Measurements from ENCODE around the gene SMIM23. TPM values are rescaled to one million over a fixed set of nuclear protein-coding genes. Genes with fewer than 3 reads are reported as not detected.

The SMIM23 gene
- total and polyA plus RNA-seq, 2 donors (not counting 3 experiments of a cell fraction or from before 2014, with no cell fraction given) = not detected

- TF ChIP-seq CTCF (IDR thresholded peaks at IDR 0.05; ENCODE audit: extremely low read depth in 1 of 2, insufficient read depth in 1 of 2, low read depth in 1 of 2, low read length in 2 of 2) (no peak), FOS (IDR thresholded peaks at IDR 0.05; ENCODE audit: borderline replicate concordance, insufficient read depth, low read length) (no peak), POLR2AphosphoS5 (IDR thresholded peaks at IDR 0.05; ENCODE audit: insufficient read depth, low read depth, low read length) (no peak), MAX (IDR thresholded peaks at IDR 0.05; ENCODE audit: insufficient read depth, insufficient read length) (no peak), MYC (IDR thresholded peaks at IDR 0.05; ENCODE audit: low read depth, low read length) (no peak), JUN (IDR thresholded peaks at IDR 0.05; ENCODE audit: borderline replicate concordance, insufficient read depth, insufficient read length, low read depth) (no peak), EZH2 (IDR thresholded peaks at IDR 0.05; ENCODE audit: borderline replicate concordance, low read depth, low read length, severe bottlenecking) (no peak), GATA2 (IDR thresholded peaks at IDR 0.05; ENCODE audit: insufficient read depth, insufficient read length, low read depth, low read length) (no peak), POLR2A (IDR thresholded peaks at IDR 0.05; ENCODE audit: low read depth, low read length) (no peak)
- no TSS peak for BruUV-seq (replicated peaks)
- DNase-seq (ENCODE audit: low read depth, low spot score) = no peak
Observed at GRCh38 chr5:171834461-171834860, 48.8 kb downstream of the SMIM23 start.

More at GRCh38 chr5:171834461-171834860, 48.8 kb downstream of the SMIM23 start:
- no peak for FAIRE-seq
- CTCF ChIA-PET = interaction anchor here (1.4 to 1.9 kb wide), 2 partner anchors 9 to 205 kb away, joined by 3 to 4 read pairs; no protein-coding TSS in a partner anchor
- dilution Hi-C loops (cut with MboI; ENCODE audit: extremely low pct_ligation_motif_present, low sequenced_read_pairs) (no loop called here), intact Hi-C loops (cut with micrococcal nuclease) (no loop called here)
- POLR2A ChIA-PET = no interaction called here
- H3K9me1 ChIP-seq (replicated peaks; ENCODE audit: control insufficient read depth, extremely low read depth, insufficient read depth, low read length) = no peaks in the 10 kb centered on the region
- peaks cover 0 to 4% of the 10 kb centered on the region in 2 experiments for H3K27me3 ChIP-seq (ENCODE audit: control insufficient read depth in 2 of 2, insufficient read depth in 2 of 2, low read length in 2 of 2)
- H3K79me2 ChIP-seq (ENCODE audit: control insufficient read depth, insufficient read depth, low read length) = no peaks in the 10 kb centered on the region
- no peaks in the 10 kb centered on the region for H3K36me3 ChIP-seq (ENCODE audit: control insufficient read depth in 2 of 2, extremely low read depth in 1 of 2, insufficient read depth in 2 of 2, low read length in 2 of 2)
- H3K9ac ChIP-seq (replicated peaks; ENCODE audit: extremely low read depth, insufficient read depth, low read length) = no peak overlapping the region
- no peaks in the 10 kb centered on the region for H4K20me1 ChIP-seq (replicated peaks; ENCODE audit: control insufficient read depth, extremely low read depth, insufficient read depth, low read length)
- no peaks in the 10 kb centered on the region for H3K4me1 ChIP-seq (ENCODE audit: control insufficient read depth, extremely low read depth, insufficient read depth, low read length)
- H3K4me3 ChIP-seq (replicated peaks in 1 of 3; ENCODE audit: insufficient read depth in 1 of 3, low read depth in 1 of 3, low read length in 3 of 3) = no peak overlapping the region
- H3K9me3 ChIP-seq (replicated peaks; ENCODE audit: control insufficient read depth, insufficient read depth, low read length) = no peaks in the 10 kb centered on the region
- no peak overlapping the region for H3K4me2 ChIP-seq (ENCODE audit: insufficient read depth, low read length)
- H2AFZ ChIP-seq (ENCODE audit: low read depth, low read length) = no peak overlapping the region
- H3K27ac ChIP-seq (ENCODE audit: insufficient read depth, low read depth, low read length) = no peak overlapping the region
